Pancreas (tissue), 10 donors: Measurements from ENCODE around the gene SRPK2. TPM values are rescaled to one million over a fixed set of nuclear protein-coding genes. Genes with fewer than 3 reads are reported as not detected.

ENCODE experiments used
- ATAC-seq, 4 donors: fragments of 200-7000 bp; cut with Tn5 transposase; one replicate each; pipeline versions ENCODE4 v1.8.0 to v1.9.1; 2020; ENCODE audit warnings: mild to moderate bottlenecking in 4 of 4, moderate library complexity in 4 of 4
- DNase-seq, 6 donors: peaks; one replicate each; pipeline ENCODE4 v3.0.0-alpha.2; 2020
- FAIRE-seq: peaks from 2 replicates; lab custom pipeline; 2012; peaks lifted over from hg19 to GRCh38; lab: Jason Lieb, UNC
- H3K27ac ChIP-seq, 4 donors: fragments of 200-600 bp; sonication (generic); 1 replicate in 3 of 4; 2 replicates in 1 of 4; pipeline versions ENCODE4 v1.5.0 to v1.8.0; 2020
- H3K27me3 ChIP-seq, 4 donors: fragments of 200-600 bp; one replicate each; pipeline ENCODE4 v1.8.0; 2021
- H3K36me3 ChIP-seq, 3 donors: fragments of 200-600 bp; sonication (generic) in 1 of 3; one replicate each; pipeline versions ENCODE4 v1.5.0 to v1.8.0; 2020 to 2021
- H3K4me1 ChIP-seq, 3 donors: fragments of 200-600 bp; one replicate each; pipeline ENCODE4 v1.8.0; 2021
- H3K4me3 ChIP-seq, 4 donors: fragments of 200-600 bp; sonication (generic) in 2 of 4; one replicate each; pipeline versions ENCODE4 v1.5.0 to v1.8.0; 2020 to 2021
- H3K9me3 ChIP-seq, 4 donors: fragments of 200-600 bp; one replicate each; pipeline ENCODE4 v1.8.0; 2021
- WGBS, 2 donors: extraction: QIAGEN DNeasy Blood & Tissue Kit; methylation state at CpG; one replicate each; pipeline ENCODE4 v1.1.7; 2013; 5-methylcytosine and 5-hydroxymethylcytosine counted together
- intact Hi-C, 3 donors: fragments of 100-400 bp; cut with DNase I; formaldehyde crosslinking; loops; one replicate each; pipeline versions ENCODE4 v1.11.1 to v1.14.2; 2022
- polyA plus RNA-seq, 2 donors: library from polyadenylated mRNA; stranded (reverse); fragments of 200-250 nt; gene quantifications; one replicate each; pipeline ENCODE4 v1.2.3, GENCODE V29; 2013
- total RNA-seq, 6 donors: library from RNA; stranded (reverse); fragmentation: NEBNext Ultra II Directional in 4 of 6; extraction: Animal tissue kit (Norgen Biotek cat#: 25700) in 4 of 6; gene quantifications; one replicate each; pipeline versions ENCODE4 v1.2.1 to v1.2.4, GENCODE V29; 2021 to 2023
- TF ChIP-seq, protein P1 (sequence below), 4 donors: fragments of 200-600 bp; sonication (generic) in 3 of 4; IDR thresholded peaks; one replicate each; pipeline versions ENCODE4 v1.5.0 to v1.8.0; 2021; ENCODE audit warnings: antibody characterized with exemption in 4 of 4
- donor health status: healthy with polysubstance abuse.
- donor health status: DM: no; HTN: no; CAD: no; lungs with moderate emphysema.
- donor health status: DM: no; HTN: no; CAD: no.
- donor health status: control.
- donor health status: control.
- donor health status: Bipolar disorder and iron deficiency.
- donor health status: DM: yes; HTN: yes; CAD: no.
- donor health status: DM: no; HTN: no; CAD: no.
- donor health status: DM: no; HTN: no; CAD: no.
- donor health status: DM: yes; HTN: yes; CAD: no.

SRPK2 gene
- total and polyA plus RNA-seq, 8 donors, result 6.5 to 27.4 (median 16.4) TPM

DNA sequence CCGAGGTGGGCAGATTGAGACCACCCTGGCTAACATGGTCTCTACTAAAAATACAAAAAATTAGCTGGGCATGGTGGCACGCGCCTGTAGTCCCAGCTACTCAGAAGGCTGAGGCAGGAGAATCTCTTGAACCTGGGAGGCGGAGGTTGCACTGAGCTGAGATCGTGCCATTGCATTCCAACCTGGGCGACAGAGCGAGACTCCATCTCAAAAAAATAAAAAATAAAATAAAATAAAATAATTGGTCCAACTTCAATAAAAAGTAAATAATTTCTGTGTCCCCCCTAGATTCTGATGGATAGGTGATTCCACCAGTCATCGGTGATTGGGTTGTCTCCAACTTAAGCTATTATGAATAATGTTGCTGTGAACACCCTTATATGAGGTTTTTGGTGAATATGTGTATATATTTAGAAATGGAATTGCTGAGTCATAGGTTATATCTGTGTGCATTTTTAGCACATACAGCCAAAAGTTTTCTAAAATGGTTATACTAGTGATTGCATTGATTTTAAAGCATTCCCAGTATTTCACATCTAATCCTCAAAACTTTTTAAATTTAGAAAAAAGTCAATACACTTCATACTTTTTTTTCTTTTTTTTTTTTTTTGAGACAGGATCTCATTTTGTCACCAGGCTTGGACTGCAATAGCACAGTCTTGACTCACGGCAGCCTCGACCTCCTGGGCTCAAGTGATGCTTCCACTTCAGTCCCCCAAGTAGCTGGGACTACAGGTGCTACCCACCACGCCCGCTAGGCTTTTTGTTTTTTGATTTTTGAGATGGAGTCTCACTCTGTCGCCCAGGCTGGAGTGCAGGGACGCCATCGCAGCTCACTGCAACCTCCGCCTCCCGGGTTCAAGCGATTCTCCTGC, 13.7 kb upstream of the SRPK2 start:
- TF ChIP-seq, protein P1, sequence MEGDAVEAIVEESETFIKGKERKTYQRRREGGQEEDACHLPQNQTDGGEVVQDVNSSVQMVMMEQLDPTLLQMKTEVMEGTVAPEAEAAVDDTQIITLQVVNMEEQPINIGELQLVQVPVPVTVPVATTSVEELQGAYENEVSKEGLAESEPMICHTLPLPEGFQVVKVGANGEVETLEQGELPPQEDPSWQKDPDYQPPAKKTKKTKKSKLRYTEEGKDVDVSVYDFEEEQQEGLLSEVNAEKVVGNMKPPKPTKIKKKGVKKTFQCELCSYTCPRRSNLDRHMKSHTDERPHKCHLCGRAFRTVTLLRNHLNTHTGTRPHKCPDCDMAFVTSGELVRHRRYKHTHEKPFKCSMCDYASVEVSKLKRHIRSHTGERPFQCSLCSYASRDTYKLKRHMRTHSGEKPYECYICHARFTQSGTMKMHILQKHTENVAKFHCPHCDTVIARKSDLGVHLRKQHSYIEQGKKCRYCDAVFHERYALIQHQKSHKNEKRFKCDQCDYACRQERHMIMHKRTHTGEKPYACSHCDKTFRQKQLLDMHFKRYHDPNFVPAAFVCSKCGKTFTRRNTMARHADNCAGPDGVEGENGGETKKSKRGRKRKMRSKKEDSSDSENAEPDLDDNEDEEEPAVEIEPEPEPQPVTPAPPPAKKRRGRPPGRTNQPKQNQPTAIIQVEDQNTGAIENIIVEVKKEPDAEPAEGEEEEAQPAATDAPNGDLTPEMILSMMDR (IDR thresholded peaks at IDR 0.05), result no peak
- H3K4me1 ChIP-seq, result no peaks in the 10 kb centered on the region
- H3K27me3 ChIP-seq, result no peaks in the 10 kb centered on the region
- no peak overlapping the region for H3K27ac ChIP-seq
- H3K36me3 ChIP-seq, result no peaks in the 10 kb centered on the region
- intact Hi-C loops, result loop anchor here in 2 of 3 donors (10.0 kb wide), 1 partner anchor 82 kb away; no protein-coding TSS in a partner anchor
- no peaks in the 10 kb centered on the region for H3K9me3 ChIP-seq
- 93 to 97% methylated on average over 18 of the region's 18 CpGs for WGBS, 2 donors
- H3K4me3 ChIP-seq, result no peak overlapping the region
- DNase-seq, result no peak
- no peak for FAIRE-seq
- ATAC-seq, result no peak

- Histone ChIP-seq H3K27me3 (no peaks in the 10 kb centered on the region), H3K4me3 (no peak overlapping the region), H3K27ac (no peak overlapping the region), H3K36me3 (no peaks in the 10 kb centered on the region), H3K9me3 (no peaks in the 10 kb centered on the region), H3K4me1 (no peaks in the 10 kb centered on the region)
- TF ChIP-seq, protein P1 (IDR thresholded peaks at IDR 0.05), result peak in 1 of 4 donors; percentile 11
- intact Hi-C loops, result no loop called here
- ATAC-seq, result no peak
- 89 to 91% methylated on average over 3 of the region's 3 CpGs for WGBS, 2 donors
- no peak for DNase-seq
- FAIRE-seq, result no peak
Measured at GRCh38 chr7:105399043-105399725, 10.5 kb upstream of the SRPK2 start.

DNA sequence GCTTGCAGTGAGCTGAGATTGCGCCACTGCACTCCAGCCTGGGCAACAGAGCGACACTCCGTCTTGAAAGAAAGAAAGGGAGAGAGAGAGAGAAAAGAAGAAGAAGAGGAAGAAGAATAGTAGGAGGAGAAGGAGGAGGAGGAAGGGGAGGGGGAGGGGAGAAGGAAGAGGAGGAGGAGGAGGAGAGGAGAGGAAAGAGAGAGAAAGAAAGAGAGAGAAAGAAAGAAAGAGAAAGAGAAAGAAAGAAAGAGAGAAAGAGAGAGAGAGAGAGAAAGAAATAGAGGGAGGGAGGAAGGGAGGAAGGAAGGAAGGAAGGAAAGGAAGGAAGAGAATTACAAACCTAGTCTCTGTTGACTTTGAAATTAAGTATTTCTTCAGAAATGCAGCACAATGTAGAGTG, 7.8 kb upstream of the SRPK2 start:
- H3K36me3 ChIP-seq, result no peaks in the 10 kb centered on the region
- H3K27ac ChIP-seq, result no peak overlapping the region
- 30 to 32% methylated on average over 3 of the region's 3 CpGs for WGBS, 2 donors
- TF ChIP-seq, protein P1 (IDR thresholded peaks at IDR 0.05), result no peak
- FAIRE-seq, result no peak
- no peaks in the 10 kb centered on the region for H3K27me3 ChIP-seq
- H3K9me3 ChIP-seq, result no peaks in the 10 kb centered on the region
- H3K4me3 ChIP-seq, result no peak overlapping the region
- DNase-seq, result no peak
- ATAC-seq, result no peak
- intact Hi-C loops, result no loop called here
- no peaks in the 10 kb centered on the region for H3K4me1 ChIP-seq

DNA sequence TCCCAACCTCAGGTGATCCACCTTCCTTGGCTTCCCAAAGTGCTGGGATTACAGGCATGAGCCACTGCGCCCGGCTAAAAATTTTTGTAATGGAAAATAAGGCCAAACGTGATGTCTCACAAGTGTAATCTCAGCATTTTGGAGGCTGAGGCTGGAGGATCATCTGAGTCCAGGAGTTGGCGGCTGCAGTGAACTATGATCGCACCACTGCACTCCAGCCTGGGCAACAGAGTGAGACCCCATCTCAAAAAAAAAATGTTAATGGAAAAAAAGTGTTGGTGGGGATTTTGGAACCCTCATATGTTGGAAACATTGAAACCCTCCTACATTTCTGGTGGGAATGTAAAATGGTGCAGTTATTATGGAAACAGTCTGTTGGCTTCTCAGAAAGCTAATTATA, 2.7 kb upstream of the SRPK2 start:
- Histone ChIP-seq H3K4me3 (no peak overlapping the region), H3K27me3 (no peaks in the 10 kb centered on the region), H3K36me3 (no peaks in the 10 kb centered on the region), H3K27ac (no peak overlapping the region), H3K9me3 (no peaks in the 10 kb centered on the region), H3K4me1 (peaks cover 0 to 6% (median 5%) of the 10 kb centered on the region in 3 donors)
- DNase-seq, result no peak
- FAIRE-seq, result no peak
- 95 to 96% methylated on average over 5 of the region's 5 CpGs for WGBS, 2 donors
- no peak for ATAC-seq
- TF ChIP-seq, protein P1 (IDR thresholded peaks at IDR 0.05), result no peak
- intact Hi-C loops, result no loop called here
